PFSK-1 (cell line): ENCODE measurements around the gene OR14A2.

Experiments used
- POLR2AphosphoS5 ChIP-seq: IDR thresholded peaks from 2 replicates; pipeline ENCODE4 v1.6.1; 2012; ENCODE audit warnings: low read depth, mild to moderate bottlenecking, control low read depth, low read length, moderate library complexity
- SIN3A ChIP-seq: IDR thresholded peaks from 2 replicates; pipeline ENCODE4 v1.6.1; 2012; ENCODE audit warnings: mild to moderate bottlenecking, low read length, moderate library complexity, borderline replicate concordance; ENCODE audit not compliant: insufficient read depth

GRCh38 chr1:247680171-247680570 is 67.8 kb downstream of the OR14A2 start:
- TF ChIP-seq POLR2AphosphoS5: no peak
- TF ChIP-seq SIN3A: no peak
